GM18505 (cell line): ENCODE measurements around the gene LHX3.

ENCODE experiments used
- ATAC-seq: cut with Tn5 transposase; IDR thresholded peaks from one replicate; pipeline ENCODE4 v1.9.1; 2021; ENCODE audit not compliant: unreplicated experiment
- POLR2A ChIP-seq: IDR thresholded peaks from 4 replicates; pipeline ENCODE4 v1.6.1; 2011; ENCODE audit warnings: borderline replicate concordance; ENCODE audit not compliant: insufficient read depth, insufficient read length; ENCODE audit errors: extremely low read depth

LHX3 gene

DNA sequence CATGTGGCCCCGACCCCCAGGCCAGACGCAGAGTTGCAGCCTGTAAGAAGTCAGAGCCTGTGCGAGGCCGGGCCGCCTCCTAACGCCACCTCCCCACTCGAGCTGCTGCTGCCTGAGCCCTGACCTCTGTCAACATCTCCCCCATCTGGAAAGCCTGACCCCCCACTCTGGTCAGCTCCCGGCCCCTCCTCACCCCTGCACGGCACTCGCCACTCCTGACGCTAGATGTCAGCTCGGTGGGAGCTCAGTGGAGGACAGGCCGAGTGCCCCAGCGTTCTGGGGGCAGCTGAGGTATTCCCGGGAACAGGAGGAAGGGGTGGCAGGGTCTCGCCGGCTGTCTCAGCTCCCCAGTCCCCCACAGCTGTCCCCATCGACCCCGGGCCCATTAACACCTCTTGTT is 19.9 kb downstream of the LHX3 start:
- ATAC-seq: no peak
- no peak for TF ChIP-seq POLR2A

DNA sequence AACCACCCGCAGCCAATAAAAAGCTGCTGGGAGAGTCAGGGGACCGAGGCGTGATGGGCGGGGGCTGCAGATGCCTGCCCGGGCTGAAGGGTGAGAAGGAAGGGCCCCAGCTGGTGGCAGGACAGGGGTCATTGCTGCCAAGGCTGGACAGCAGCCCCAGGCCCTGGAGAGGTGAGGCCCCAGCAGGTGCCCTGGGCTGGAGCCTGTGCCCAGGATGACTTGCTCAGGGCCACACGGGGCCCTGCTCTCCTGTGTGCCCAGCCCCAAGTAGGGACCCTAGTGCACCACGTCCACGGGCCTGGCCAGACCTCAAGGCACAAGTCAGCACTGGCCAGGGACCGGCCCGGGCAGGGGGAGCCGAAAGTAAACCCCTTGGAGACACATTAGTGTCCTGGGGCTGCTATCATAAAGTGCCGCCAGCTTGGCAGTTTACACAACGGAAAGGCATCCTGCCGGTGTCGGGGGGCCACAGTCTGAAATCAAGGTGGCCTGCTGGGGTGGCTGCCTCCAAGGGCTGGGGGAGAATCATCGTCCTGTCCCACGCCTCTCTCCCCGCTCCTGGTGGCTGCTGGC is 22.0 kb downstream of the LHX3 start:
- TF ChIP-seq POLR2A: no peak
- ATAC-seq: no peak

DNA sequence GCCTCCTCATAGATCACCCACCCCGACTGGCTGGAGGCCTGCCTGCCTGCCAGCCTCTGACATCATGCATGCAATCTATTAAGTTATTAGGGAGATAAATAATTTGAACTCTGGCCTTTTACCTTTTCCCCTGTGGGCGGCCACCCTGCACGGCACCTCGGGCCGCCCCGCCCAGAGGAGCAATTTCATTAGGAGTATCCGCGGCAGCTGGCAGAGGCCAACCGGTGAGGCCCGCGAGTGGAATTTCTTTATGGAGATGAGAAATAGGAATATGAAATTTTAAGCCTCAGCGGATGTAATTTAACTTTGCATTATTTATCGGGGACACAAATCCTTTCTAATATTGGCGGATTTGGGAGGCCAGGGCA is 22.5 kb downstream of the LHX3 start:
- TF ChIP-seq POLR2A: no peak
- ATAC-seq: no peak

DNA sequence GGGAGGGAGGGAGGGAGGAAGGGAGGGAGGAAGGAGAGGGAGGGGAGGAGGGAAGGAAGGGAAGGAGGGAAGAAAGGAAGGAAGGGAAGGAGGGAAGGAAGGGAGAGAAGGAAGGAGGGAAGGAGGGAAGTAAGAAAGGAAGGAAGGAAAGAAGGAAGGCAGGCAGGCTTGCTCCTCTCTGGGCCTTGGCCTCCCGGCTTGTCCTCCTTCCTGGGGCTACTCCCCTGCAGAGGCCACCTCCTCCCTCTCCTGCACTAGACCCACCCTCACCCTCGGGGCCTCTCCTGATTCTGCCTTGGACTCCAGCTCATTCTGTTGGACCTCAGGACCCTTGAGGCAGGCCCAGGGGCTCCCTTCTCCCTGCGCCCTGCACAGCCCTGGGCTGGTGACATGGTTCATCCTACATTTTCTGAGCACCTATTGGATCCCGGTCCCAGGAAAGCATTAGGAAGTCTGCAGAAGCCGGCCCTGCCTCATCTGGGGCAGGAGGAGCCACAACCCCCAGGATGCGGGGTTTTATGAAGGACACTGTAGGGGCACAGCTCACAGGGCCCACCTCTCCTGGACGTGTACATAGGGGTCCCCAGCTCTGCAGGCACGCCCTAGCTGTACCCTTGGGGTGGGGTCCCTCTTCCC is 23.0 kb downstream of the LHX3 start:
- no peak for ATAC-seq

DNA sequence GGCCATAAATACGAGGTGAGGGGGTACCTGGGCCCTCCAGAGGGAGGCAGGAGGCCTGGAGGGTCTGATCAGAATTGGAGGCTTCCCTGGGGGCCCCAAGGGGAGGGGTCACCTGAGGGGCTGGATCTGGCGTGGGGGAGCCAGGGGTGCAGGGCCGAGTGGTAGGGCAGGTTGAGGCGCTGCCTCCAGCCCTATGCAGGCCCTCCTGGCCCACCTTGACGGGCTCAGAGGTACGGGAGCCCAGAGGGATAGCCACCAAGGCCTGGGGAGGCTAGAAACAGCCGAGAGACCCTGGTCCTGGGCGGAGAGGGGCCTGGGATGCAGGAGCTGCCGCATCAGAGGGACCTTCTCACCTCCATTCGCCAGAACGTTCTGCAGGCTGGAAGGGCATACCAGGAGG is 24.3 kb downstream of the LHX3 start:
- ATAC-seq: no peak
- TF ChIP-seq POLR2A: no peak

More for the DNA sequence above, 23.0 kb downstream of the LHX3 start:
- no peak for TF ChIP-seq POLR2A

DNA sequence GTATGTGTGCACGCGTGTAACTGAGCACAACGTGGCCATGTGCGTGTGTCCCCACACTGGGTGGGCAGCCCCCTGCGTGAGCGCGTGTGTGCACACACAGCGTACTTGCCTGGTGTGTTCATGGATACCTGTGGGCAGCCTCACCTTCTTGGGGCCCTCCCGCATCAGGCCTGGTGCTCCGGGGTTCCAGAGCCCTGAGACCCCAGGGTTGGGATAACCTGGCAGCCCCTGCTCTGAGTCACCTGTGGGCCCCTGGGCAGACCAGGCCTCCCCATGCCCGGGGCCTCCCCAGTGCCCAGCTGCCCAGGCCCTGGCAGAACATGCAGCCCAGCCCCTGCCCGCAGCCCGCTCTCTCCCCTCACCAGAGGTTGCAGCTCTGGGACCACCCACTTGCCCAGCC is 25.2 kb downstream of the LHX3 start:
- no peak for ATAC-seq
- no peak for TF ChIP-seq POLR2A

DNA sequence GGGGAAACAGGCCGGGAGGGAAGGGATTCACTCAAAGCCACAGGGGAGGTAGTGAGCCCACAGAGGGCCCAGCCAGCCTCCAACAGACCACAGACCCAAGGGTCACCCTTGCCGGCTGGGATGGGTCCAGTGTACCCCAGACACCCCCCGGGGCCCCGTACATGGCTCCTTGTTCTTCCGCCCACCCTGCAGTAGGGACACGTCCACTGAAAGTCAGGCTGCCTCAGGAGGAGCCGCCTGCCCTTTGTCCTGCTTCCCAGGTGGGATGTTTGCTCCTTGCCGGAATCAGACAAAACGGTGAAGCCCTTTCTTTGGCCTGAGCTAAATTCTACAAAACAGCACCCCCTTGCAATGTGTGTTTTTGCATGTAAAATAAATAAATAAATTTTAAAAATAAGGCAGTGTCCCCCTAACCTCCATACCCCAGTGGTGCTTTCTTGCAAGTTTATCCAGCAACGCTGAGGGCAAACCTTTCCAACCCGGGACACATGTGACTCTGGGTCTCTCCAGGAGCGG is 25.8 kb downstream of the LHX3 start:
- no peak for ATAC-seq
- TF ChIP-seq POLR2A: no peak

DNA sequence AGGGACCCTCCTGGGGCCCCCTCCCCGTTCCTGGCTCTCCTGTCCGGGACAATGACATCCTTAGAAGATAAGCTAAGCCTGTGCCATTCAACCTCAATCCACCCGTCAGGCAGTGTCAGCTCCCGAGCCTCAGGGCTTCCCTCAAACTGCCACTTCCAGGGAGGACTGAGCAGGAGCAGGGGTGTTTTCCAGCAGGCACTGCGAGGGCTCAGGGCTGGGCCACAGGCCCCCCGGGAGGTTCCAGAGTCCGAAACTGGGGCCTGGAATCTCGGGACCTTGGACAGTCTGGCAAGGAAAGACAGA is 26.2 kb downstream of the LHX3 start:
- no peak for ATAC-seq
- TF ChIP-seq POLR2A: no peak

DNA sequence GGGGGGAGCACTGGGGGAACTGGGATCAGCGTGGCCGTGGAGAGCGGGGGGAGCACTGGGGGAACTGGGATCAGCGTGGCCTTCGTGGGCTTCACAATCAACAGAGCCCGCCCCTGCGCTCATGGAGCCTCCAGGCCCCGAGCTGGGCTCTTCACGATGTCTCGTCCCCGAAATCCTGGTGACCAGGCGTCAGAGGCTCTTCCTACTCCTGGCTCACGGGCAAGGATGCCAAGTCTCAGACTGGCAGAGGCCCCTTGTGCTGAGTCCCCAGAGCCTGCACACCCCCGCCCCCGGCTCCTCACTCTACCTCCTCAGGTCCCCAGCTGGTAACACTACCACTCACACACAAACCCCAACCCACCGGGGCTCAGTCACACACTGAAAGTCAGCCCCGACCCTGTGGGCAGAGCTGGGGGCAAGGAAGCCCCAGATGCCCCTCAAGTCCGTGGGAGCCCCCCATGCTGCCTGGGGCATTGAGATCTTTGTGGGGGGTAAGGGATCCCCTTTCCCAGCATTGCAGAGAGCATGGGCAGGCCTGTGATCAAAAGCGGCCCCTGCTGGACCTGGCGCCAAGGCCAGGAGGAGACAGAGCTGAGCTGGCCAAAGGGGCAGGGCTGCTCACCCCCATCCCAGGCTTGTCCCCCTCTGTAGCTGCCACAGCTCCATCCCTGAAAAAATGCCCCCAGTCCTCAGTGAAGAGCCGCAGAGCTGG is 26.7 kb downstream of the LHX3 start:
- no peak for ATAC-seq
- no peak for TF ChIP-seq POLR2A

DNA sequence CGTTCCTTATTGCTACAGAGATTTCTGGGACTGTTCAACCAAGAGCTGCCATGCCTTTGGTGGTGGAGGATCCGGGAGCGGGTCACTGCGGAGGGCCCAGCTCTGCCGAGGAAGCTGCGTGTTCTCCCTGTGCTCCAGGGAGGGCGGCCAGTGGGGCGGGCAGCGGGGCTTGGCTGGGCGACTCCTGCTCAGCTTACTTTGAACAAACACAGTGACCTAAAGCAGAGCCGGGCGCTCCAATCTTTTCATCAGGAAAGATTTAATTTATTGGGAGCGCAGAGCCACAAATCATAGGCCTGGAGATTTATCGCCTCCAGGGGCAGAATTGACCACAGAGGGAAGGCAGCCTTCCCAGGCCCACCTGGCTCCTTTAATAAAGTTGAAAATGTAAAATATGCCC is 27.7 kb downstream of the LHX3 start:
- no peak for TF ChIP-seq POLR2A
- ATAC-seq: no peak

DNA sequence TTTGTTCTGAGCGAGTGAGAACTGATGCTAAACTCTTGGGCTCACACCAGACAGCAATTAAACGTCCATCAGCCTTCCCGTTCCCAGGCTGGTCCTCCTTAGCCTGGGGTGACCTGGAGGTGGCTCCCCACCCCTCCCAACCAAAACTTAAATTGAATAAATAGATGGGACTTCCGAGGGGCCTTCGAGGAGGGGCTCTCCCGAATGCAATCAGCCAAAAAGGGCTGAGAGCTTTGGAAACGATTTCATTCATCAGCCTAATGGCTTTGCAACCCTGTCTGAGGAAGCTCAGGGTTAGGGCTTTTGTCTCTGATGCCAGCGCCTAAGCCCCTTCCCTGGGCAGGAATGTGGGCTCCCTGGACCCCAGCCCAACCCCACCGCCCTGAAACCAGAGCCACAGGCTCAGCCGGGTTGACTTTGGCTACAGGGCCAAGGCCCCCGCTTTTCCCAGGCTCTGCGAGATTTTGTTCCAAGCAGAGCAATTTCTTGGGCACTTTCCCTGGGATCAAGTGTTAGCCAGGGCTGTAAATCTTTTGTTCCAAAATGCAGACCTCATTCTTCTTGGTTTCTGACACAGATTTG is 29.2 kb downstream of the LHX3 start:
- ATAC-seq: no peak
- no peak for TF ChIP-seq POLR2A

DNA sequence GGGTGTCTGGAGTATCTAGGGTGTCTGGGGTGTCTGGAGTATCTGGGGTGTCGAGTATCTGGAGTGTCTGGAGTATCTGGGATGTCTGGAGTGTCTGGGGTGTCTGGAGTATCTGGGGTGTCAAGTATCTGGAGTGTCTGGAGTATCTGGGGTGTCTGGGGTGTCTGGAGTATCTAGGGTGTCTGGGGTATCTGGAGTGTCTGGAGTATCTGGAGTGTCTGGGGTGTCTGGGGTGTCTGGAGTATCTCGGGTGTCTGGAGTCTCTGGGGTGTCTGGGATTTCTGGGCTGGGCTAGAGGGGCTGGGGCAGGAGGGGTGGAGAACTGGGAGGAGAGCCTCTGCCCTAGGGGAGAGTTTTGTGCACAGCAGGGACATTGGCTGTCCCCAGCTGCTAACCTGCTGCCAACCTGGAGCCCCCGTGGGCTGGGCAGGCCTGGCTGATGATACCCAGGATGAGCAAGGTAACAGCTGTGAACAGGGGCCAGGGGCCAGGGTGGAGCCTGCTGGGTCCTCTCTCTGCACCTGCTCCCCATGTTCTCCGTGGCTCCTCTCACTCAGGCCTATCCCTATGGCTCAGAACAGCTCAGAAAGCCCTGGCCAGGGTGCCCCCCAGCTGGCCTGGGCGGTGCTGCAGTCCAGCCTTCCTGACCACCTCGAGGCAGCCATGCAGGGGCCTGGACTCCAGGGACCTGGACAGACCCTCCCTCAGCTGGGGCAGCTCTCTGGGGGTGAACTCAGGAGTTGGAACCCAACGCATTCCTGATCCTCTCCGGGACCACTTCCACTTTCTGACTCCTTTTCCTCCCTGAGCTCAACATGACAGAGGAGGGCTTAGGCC is 29.9 kb downstream of the LHX3 start:
- TF ChIP-seq POLR2A: no peak
- ATAC-seq: no peak

DNA sequence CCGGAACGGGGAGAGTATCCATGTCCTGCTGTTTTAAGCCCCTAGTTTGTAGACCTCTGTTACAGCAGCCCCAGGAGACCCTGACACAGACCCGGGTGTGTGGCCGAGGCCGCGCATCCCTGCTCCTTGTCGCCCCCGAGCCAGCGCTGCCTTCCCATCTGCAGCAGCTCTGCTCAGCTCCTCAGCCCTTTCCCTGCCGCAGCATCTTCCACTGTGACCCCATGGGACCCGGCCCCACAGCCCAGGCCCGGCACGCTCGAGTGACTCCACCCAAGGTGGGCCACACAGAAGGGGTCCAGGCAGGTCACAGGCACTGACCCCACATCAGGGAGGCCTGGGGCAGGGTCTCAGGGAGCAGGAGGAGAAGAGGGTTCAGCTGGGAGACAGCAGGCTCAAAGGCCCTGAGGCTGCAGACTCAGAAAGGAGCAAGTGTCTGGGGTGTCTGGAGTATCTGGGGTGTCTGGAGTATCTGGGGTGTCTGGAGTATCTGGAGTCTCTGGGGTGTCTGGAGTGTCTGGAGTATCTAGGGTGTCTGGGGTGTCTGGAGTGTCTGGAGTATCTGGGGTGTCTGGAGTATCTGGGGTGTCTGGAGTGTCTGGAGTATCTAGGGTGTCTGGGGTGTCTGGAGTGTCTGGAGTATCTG is 31.2 kb downstream of the LHX3 start:
- TF ChIP-seq POLR2A: no peak
- no peak for ATAC-seq
